OCI-M2 (cell line): Measurements from ENCODE around the gene PTPRH.

Experiments used
- DNase-seq: peaks from one replicate; lab custom pipeline; 2025; ENCODE audit not compliant: unreplicated experiment; lab: John Stamatoyannopoulos, UW

Gene PTPRH

DNA sequence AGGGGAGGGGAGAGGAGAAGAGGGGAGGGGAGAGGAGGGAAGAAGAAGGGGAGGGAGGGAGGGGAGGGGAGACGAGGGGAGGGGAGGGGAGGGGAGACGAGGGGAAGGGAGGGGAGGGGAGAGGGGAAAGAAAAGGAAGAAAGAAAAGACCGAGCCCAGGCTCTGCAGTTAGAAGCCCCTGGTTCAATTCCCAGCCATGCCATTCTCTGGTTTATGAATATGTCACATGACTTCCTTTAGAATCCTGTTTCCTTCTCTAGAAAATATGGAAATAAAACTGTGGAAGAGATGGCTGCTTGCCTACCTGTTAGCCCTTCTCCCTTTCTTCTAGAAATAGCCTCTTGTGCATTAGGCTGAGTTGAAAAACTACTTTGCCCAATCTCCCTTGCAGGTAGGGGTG lies 74.6 kb downstream of the PTPRH start:
- no peak for DNase-seq

DNA sequence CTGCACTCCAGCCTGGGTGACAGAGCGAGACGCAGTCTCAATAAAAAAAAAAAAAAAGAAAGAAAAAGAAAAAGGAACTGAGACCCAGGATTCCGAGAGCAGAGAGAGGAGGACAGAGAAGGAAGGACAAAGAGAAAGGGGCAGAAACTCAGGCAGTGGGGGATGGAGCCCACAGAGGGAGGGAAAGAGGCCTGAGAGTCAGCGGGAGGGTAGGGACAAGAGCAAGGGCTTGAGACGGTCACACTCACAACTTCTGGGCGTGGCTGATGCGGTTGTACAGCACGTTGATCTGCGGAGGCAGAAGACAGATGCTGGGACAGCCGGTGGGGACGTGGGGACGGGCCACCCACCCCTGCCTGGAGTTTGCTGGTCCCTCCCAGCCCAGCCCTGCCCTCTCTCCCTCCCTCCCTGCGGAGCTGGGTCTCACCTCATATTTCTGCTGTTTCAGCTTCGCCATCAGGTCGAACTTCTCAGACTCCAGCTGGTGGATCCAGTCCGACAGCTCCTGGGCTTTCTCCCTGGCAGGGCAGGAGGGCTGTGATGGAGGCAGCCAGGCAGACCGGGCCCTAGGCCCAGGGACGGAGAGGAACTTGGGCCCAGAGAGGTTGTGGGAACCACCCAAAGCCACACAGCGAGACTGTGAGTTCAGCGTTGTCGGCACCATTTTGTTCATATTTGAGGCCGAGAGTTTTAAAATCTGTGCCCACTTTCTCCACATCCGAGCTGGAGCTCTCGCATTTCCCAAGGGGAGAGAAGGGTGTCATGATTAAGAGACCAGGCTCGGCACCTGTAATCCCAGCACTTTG lies 75.5 kb downstream of the PTPRH start:
- no peak for DNase-seq

DNA sequence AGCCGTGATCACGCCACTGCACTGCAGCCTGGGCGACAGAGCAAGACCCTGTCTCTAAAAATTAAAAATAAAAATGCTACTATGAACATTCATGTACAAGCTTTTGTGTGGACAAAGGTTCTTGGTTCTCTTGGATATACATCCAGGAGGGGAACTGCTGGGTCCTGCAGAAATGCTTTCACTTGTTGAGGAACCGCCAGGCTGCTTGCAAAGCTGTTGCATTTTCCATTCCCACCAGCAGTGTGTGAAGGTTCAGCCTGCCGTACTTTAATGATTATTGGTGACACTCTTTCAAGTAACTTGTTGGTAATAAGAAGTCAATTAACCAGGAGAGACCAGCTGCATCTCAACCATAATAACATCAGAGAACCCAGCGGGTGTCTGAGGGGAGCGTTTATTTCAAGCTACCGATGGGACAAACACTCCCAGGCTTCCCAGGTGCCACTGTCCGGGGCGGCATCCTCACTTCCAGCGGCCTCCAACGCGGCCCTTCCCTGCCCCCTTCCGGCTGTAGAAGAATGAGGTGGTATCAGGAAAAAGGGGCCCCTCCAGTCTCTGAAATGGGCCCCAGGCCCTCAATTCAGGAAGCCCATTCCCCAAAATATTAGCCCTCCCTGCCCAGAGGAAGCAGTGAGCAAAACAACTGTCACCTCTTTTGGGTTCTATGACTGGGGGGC lies 76.7 kb downstream of the PTPRH start:
- DNase-seq, result no peak

DNA sequence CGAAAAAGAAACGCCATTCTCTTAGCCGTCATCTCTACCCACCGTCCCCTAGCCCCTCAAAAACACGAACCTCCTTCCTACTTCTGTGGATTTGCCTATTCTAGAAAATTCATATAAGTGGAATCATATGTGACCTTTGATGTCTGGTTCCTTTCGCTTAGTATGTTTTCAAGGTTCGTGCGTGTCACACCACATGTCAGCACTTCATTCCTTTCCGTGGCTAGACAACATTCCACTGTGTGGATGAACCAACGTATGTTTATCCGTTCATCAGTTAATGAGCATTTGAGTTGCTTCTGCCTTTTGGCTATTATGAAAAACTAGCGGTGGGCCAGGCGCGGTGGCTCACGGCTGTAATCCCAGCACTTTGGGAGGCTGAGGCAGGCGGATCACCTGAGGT lies 77.9 kb downstream of the PTPRH start:
- no peak for DNase-seq
